Right renal pelvis (tissue), 4 donors: ENCODE results near the gene SEMA5B. TPM values are rescaled to one million over a fixed set of nuclear protein-coding genes. Genes with fewer than 3 reads are reported as not detected.

Source experiments
- DNase-seq, 4 donors: peaks; one replicate each; pipeline ENCODE4 v3.0.0-alpha.2; 2013; ENCODE audit warnings: low read depth in 4 of 4, low spot score in 3 of 4, missing footprints in 1 of 4
- polyA plus RNA-seq, 4 donors: library from polyadenylated mRNA; unstranded; fragments of 120-200 nt; gene quantifications; one replicate each; pipeline ENCODE4 v1.2.1, GENCODE V29; 2013; ENCODE audit not compliant: insufficient read length in 4 of 4

The SEMA5B gene
- polyA plus RNA-seq, 4 donors = 22.3 to 28.5 (median 26.4) TPM

DNA sequence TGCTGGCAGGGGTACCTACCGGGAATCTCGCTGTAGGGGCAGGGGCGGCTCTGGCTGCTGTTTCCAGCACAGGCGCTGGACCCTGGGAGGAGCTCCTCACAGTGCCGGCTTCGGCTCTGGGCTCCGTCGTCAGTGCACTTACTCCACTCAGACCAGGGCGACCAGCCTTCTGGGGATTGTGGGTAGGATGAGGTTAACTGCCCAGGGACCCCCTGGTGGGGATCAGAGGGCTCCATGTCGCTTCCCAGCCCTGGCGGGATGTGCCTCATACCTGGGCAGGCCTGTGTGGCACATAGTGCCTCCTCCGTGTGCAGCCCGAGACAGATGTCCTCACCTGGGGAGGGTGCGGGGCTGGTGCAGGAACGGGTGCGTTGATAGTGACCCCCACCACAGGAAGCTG, 115.7 kb downstream of the SEMA5B start:
- no peak for DNase-seq

DNA sequence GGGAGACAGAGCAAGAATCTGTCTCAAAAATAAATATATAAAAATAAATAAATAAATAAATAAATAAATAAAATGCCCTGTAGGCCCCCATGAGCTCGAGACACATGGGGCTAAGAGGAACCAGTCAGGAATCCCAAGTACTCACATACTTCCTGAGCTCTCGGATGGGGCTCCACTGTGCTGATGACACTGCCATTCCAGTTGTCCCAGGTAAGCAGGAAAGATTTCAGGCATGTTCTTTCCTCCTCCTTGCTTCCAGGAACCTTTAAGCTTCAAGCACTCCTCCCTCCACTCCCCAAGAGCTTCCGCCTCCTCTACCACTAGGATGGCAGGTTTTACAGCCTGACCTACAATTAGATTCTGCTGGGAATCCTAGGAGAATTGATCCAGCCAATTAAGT, 119.3 kb downstream of the SEMA5B start:
- no peak for DNase-seq

DNA sequence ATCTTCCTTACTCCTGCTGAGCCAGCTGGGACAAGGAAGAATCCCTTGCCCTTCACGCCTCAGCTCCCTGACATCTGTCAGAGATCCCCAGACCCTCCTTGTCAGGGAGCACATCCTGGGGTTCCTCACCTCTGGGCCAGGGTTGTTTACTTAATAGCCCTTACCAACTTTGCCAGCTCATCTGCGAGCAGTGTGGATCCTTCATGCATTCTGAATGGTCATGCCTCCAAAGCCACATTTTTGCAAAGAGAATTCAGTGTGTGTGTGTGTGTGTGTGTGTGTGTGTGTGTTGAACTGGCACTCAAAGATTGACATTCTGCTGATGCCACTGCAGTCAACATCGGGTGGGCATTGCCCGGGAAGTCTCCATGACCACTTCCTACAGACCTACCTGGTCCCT, 120.1 kb downstream of the SEMA5B start:
- DNase-seq = no peak

DNA sequence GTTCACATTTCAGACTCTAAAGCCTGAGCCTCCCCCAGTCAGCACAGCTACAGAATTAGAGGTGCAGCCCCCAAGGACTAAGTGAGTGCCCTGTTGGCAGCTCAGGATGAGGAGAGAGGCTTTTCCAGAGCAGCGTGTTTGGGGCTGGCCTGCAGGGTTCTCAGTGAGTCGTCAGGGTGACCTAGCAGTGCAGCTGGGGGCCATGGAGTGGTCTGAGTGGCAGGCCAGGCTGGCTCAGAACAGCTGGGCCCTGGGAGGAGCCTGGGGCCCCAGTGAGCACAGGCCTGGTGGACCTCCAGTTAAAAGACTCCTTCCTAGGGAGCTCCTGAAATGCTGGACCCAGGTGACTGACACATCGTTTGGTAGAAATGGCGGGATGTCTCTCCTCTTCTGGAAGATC, 124.4 kb downstream of the SEMA5B start:
- no peak for DNase-seq

DNA sequence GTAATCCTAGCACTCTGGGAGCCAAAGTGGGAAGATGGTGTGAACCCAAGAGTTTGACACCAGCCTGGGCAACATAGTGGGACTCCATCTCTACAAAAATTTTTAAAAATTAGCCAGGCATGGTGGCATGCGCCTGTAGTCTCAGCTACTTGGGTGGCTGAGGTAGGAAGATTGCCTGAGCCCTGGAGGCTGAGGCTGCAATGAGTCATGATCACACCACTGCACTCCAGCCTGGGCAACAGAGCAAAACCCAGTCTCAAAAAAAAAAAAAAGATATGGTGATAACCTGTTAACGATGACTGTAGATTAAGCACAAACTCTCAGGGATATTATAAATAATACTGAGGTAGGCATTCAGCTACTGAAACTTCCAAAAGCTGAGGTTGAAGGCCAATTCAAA, 125.2 kb downstream of the SEMA5B start:
- DNase-seq = no peak

DNA sequence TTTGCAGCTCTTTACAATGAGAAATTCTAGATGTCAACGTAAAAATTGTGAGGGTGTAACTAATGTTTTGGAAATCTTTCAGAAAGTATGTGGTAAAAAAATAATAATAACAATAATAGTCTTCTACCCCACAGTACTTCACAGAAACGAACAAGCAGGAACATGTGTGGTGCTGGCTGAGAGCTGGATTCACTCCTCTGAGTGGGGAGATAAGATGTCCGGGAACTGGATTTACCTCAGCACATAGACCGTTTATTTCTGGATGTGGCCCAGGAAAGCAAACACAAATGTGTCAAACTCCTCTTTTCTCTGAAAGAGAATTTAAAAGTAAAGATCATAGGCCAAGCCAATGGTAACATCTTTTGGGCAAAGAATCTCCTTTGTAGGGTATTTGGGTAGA, 129.3 kb downstream of the SEMA5B start:
- no peak for DNase-seq

DNA sequence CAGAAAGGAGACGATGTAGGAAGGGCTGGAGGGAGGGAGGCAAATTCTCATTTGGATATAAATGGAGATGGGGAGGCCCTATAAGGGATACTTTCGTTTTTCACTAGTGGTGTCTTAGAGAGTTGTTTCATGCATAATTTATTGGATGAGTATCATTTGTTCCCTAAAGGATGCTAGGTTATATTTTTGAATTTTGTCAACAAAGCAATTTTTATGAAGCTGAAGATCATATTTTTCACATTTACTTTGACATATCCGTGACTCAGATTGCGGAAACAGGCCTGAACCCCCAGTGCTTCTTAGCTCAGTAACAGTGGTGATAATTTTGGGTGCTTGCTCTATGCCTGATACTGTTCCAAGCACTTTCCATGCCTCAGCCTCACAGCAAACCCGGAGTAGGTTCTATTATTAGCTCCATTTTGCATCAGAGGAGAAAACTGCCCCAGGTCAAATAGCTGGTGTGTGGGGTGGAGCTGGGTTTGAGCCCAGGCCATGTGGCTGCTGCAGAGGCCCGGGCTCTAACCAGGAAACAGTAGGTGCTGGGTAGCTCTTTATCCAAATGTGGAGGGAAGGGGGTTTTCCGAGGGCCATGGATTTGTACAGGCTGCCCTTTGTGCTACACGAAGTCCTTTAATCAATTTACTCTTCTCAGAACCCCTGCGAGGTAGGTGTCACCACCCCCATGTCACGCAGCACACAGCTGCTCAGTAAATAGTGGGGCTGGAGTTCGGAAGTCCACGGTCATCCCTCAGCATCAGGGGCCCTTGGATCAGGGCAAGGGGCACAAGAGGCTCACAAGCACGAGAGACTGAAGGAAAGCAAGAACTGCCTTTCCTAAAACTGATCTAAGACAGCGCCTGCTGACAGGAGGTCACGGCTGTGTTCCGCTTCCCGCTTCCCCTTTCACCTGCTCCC, 133.6 kb downstream of the SEMA5B start:
- no peak for DNase-seq

DNA sequence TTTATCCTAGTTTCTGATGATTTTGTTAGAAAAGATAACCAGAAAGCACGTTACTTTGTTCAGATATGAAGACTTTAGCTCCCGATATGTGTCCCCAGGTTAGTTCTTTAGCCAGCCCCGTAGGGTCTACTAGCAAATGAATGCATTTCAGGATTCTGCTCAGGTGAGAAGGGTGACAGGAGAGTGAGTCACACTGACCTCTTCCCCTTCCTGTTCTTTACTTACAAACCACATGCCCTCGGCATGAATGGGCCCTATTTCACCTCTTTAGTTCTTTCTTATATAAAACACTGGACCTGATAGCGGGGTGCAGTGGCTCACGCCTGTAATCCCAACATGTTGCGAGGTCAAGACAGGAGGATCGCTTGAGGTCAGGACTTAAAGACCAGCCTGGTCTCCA, 134.3 kb downstream of the SEMA5B start:
- DNase-seq = no peak

DNA sequence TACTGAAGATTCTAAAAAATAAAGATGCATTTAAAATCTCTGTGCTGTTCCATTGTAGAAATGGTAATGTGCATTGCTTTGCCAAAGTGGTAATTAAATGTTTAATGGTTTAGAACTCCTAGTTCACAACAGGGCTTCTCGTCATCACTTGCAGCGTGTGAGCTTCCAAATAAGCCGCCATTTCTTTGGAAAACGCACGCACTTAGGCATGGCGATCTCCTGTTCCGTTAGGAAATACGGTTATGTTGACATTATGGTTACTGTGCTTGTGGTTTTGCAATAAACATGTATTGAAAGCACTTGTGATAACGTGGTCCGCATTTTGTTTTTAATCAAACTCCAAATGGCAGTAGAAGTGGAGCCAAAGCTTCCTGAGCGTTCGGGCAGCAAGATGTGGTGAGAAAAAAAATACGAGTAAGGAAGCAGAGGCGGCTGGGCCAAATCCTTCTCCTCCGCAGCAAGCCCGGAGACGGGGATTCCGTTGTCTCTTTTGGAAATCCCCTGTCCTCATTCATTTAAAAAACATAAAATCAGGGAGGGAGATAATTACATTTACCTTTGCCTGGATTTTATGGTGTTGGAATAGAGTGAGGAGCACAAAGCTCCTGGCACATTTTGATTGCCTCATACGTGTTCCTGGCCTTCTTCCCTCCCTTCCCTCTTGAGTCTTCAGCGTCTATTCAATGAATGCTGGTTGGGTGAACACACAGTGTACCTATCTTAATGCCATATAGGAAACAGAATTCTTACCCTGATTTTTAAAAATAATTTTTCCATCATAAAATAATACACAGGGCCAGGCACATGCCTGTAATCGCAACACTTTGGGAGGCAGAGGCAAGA, 135.2 kb downstream of the SEMA5B start:
- no peak for DNase-seq

DNA sequence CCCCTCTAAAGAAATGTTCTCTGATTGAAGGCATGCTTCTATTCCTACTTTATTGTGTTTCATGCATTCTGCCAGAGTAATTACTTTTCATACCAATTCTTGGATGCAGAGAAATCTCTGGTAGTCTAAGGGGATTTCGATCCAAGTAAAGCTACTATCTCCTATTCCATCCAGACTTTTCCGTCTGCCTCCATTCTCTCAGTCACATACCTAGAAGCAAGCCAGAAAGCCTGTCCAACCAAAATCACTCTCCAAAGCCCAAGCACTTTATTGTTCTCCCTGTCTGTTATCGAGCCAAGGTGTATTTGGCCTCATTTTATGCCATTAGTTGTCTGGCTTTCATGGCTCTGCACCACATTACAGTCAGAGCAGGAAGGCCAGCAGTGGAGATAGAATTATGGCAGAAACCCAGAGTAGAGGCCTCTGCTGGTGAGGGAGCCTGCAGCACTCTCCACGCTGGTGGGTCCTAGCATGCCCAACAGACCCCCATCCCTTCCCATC, 136.8 kb downstream of the SEMA5B start:
- DNase-seq = no peak

DNA sequence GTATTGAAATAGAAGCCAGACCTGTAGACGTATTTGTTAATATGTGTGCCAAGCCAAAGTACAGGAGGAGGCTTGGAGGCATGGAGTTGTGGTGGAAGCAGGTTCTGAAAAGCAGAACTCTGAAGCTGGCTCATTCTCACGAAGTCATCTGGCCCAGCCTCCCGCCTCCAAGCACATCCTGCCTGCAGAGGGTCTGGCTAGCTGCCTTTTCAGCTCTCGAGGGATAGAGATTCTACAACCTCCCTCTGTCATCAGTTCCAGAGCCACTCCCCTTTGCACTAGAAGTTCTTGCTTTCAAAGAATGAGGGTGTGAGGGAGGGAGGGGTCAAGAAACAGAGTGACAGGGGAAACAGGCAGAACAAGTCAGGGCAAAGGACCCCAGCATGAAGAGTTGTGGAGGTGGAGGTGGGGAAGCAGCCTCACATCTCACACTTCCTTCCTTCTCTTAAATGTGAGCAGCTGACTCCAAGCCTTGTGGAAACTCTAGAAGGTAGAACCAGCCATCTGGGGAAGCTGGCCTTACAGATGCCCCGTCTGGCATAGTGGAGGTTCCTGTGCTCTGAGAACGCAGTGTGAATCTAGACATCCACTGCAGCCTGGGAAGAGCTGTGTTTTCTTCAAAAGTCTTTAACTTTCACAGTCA, 137.4 kb downstream of the SEMA5B start:
- peak in 3 of 4 donors; percentile 8 to 18 (median 8) for DNase-seq

DNA sequence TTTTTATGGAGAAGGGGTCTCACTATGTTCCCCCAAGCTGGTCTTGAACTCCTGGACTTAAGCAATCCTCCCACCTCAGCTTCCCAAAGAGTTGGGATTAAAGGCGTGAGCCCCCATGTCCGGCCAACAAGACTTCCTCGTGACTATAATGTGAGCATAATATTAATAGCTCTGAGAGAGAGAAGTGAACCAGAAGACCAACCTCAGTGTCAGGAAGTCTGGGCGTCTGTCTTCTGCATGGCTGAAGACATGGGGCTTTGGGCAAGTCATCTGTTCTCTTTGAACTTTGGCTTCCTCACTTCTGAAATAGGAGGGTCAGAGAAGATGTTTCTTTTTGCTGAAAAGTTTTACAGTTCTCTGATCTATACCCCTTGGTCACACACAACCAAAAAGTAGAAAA, 140.6 kb downstream of the SEMA5B start:
- DNase-seq = no peak

DNA sequence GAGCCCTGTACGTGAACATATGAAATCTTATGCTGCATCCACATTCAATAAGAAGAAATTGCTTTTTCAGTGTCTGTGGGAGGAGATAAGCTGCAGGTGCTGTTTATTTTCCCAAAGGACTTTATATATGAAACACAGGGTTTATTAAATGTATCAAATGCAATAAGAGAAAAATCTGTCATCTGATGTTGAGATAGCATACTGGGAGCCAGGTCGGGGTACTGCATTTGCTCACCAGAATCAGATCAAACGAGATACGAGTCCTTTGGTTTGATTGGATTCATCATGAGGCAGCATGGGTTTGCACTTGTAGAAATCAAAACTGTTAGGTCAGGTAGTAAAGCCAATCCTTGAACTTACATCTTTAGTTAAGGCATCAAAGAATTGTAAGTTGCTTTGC, 141.3 kb downstream of the SEMA5B start:
- DNase-seq = no peak

DNA sequence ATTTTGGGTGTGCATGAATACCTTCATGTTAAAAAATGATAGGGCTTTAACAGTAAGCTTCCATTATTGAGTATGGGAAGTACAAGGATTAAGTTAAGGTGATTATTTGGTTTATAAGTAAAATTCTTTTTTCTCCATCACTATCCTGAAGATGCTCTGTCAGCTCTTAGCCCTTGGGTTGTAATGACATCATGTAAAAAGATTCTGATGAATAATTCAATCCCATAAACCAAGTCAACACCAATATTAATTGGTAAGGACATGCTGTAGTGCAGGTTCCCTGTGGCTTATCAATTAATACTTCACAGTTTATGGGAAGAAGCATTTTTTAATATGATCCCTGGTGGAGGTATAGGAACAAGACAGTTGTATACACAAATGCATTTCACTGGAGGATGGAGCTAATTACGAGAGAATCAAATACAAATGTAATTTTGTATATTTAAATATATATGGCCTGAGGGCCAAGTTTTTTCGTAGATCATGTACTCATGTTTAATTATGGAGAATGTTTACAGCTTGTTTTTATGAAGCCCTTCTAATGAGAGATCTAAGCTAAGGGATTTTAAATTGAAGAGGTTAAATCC, 145.1 kb downstream of the SEMA5B start:
- no peak for DNase-seq

DNA sequence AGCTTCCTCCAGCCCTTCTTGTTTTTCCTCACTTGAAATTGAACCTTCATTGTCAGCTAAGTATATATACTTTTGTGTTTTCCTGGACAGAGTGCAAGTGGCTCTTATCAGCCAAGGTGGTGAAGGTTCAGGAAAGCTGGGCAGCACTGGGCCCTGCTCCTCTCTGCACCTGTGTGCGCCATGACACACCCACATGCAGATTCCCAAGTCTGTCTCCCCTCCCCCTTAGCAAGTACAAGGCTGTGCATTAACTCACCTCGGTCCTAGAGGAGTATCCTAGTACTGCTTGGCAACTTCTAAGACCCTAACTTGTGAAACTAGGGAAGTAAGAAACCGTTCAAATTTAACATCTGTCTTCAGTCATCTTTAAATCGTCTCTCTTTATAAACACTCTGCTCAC, 146.9 kb downstream of the SEMA5B start:
- DNase-seq = no peak

DNA sequence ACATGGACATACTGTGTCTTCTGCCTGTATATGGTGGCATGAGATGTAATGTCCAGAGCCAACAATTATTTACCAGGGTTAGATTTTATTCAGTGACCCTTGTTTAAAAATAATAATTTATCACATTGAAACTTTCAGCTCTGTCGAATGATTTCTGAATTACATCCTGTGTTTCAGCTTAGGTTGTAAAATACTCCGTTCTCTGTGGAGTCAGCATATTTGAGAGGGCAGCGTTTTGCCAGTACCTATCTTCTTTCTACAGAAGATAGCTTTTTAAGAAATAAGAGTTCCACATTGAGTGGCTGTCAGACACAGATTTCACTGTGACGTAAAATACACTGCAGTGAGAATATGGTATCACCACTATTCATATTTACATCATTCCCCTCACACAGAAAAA, 147.4 kb downstream of the SEMA5B start:
- DNase-seq = no peak

DNA sequence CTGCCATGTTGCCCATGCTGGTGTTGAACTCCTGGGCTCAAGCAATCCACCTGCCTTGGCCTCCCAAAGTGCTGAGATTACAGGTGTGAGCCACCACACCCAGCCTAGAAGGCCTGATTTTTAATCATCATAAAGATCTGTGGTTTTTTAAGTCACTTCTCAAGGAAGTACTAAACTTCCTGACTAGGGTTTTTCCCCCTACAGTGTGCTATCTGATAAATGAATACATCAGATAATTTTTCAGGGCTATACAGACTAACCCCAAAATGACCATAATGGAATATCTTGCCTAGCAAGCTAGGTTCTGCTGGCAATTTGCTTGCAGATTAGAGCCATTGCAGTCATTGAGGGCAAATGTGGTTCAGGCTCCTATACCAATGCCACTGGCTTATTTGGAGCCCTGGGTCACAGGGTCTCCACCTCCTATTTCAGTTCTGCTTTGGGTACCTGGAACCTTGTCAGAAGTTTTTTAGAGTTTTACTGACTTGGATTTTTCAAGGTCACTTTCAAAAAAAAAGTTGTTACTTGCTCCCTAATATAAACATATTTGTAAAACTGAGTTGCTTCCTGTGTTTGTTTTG, 151.9 kb downstream of the SEMA5B start:
- no peak for DNase-seq

DNA sequence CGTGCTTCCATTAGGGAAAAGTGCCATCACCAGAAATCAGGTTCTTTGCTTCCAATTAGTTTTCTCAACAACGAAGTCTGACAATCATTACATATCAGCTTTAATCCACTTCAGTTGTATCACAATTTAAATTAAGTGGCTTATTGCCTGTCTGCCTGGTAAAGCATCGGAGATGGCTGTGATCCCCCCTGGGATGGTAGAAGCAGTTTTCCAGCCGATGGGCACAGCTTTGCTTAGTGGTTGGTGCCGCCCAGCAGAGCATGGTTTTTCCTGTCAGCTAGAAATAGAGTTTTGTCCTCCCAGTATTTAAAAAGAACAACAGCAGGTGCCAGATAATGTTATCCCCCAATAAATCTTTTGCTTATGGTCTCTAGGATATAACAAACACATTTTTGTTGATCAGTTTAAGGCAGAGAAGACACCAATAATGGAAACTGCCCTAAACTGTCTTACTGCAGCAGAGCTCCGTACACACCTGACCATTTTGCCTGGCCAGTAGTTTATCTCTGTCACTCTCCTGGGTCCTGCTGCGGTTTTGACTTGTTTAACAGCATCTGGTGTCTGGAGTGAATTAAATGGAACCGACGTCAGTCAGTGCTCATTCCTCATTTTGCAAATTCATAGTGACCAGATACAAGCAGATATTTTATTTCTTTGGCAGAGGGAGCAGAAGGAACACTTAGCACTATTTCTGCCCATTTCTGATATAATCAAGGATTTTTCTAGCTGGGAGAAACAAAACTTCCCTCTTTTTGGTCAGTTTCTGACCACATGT, 153.6 kb downstream of the SEMA5B start:
- no peak for DNase-seq

DNA sequence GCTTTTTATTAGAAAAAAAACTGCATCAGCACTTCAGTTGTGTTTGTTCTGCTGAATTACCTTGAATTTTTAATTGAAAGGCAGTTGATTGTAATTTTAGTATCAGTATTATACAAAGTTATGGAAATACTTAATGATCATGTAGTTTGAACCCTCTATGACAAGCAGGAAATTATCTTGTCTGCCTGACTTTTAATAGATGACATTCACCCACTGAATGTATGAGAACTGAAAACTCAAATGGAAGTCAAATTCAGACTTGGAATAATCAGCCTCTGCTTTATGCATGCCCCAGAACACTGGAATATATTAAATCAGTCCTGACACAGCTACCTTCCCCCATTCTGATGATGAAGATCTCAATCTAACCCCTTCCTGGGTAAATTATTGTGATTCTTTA, 159.2 kb downstream of the SEMA5B start:
- no peak for DNase-seq

DNA sequence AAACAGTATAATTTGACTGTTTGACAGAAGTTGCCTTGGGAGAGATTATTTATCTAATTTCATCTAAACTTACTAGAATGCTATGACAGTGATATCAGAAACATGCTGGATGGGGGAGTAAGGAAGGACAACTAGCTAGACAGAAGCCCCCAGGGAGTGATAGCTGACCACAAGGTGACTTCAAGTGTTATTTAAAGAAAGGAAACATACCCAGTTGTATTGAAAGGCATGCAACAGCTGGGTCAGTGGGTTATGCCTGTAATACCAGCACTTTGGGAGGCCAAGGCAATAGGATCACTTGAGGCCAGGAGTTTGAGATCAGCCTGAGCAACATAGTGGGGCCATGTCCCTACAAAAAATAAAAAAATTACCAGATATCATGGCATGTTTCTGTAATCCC, 163.1 kb downstream of the SEMA5B start:
- DNase-seq = no peak
